GM19240 (cell line): ENCODE measurements around the gene SLC2A1.
"Not testable (repeated sequence)": the region's sequence is repeated elsewhere in the genome, so short reads cannot be mapped to it uniquely, and the experiment has no call there.

Source experiments
- DNase-seq: peaks from one replicate; pipeline ENCODE4 v3.0.0; 2011; ENCODE audit warnings: low spot score; ENCODE audit not compliant: insufficient read length

SLC2A1 gene

GRCh38 chr1:42929434-42930177 is 29.1 kb downstream of the SLC2A1 start:
- no peak for DNase-seq

GRCh38 chr1:42928859-42929258 is 29.8 kb downstream of the SLC2A1 start:
- no peak for DNase-seq

- DNase-seq, result no peak
Measured at GRCh38 chr1:42927920-42928505, 30.7 kb downstream of the SLC2A1 start.

- DNase-seq, result no peak
Measured at GRCh38 chr1:42927274-42927841, 31.3 kb downstream of the SLC2A1 start.

- no peak for DNase-seq
Measured at GRCh38 chr1:42926879-42927242, 31.8 kb downstream of the SLC2A1 start.

- no peak for DNase-seq
Measured at GRCh38 chr1:42926235-42926878, 32.3 kb downstream of the SLC2A1 start.

- DNase-seq, result no peak
Measured at GRCh38 chr1:42924851-42925760, 33.6 kb downstream of the SLC2A1 start.

- DNase-seq, result peak; percentile 81
Measured at GRCh38 chr1:42924082-42924850, 34.4 kb downstream of the SLC2A1 start.

- DNase-seq, result no peak
Measured at GRCh38 chr1:42923367-42924081, 35.1 kb downstream of the SLC2A1 start.

GRCh38 chr1:42922687-42923366 is 35.8 kb downstream of the SLC2A1 start:
- DNase-seq, result peak; percentile 63

GRCh38 chr1:42921769-42922168 is 36.9 kb downstream of the SLC2A1 start:
- no peak for DNase-seq

- DNase-seq, result not testable (repeated sequence)
Measured at GRCh38 chr1:42919651-42920050, 39.0 kb downstream of the SLC2A1 start.

GRCh38 chr1:42917241-42917495 is 41.5 kb downstream of the SLC2A1 start:
- DNase-seq, result no peak

- no peak for DNase-seq
Measured at GRCh38 chr1:42915456-42915855, 43.2 kb downstream of the SLC2A1 start.

GRCh38 chr1:42914092-42914627 is 44.5 kb downstream of the SLC2A1 start:
- no peak for DNase-seq

GRCh38 chr1:42913426-42914091 is 45.1 kb downstream of the SLC2A1 start:
- DNase-seq, result peak; percentile 74

- no peak for DNase-seq
Measured at GRCh38 chr1:42910985-42911384, 47.7 kb downstream of the SLC2A1 start.

- DNase-seq, result no peak
Measured at GRCh38 chr1:42908046-42908445, 50.6 kb downstream of the SLC2A1 start.

- no peak for DNase-seq
Measured at GRCh38 chr1:42904434-42904833, 54.2 kb downstream of the SLC2A1 start.
